ENCODE data around the gene PTPRD.

The PTPRD gene

DNA sequence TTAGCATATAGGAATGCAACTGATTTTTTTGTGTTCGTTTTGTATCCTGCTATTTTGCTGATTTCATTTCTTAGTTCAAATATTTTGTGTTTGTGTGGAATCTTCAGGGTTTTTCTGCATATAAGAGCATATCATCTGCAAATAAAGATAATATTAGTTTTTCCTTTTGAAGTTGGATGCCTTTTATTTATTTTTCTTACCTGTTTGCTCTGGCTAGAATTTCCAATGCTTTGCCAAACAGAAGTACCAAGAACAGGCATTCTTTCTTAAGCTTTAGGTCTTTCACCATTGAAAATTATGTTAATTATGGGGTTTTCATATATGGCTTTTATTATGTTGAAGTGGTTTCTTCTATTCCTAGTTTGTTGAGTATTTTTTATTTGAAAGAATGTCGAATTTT is 2308.1 kb downstream of the PTPRD start (continued):
- TF ChIP-seq, protein P1, sequence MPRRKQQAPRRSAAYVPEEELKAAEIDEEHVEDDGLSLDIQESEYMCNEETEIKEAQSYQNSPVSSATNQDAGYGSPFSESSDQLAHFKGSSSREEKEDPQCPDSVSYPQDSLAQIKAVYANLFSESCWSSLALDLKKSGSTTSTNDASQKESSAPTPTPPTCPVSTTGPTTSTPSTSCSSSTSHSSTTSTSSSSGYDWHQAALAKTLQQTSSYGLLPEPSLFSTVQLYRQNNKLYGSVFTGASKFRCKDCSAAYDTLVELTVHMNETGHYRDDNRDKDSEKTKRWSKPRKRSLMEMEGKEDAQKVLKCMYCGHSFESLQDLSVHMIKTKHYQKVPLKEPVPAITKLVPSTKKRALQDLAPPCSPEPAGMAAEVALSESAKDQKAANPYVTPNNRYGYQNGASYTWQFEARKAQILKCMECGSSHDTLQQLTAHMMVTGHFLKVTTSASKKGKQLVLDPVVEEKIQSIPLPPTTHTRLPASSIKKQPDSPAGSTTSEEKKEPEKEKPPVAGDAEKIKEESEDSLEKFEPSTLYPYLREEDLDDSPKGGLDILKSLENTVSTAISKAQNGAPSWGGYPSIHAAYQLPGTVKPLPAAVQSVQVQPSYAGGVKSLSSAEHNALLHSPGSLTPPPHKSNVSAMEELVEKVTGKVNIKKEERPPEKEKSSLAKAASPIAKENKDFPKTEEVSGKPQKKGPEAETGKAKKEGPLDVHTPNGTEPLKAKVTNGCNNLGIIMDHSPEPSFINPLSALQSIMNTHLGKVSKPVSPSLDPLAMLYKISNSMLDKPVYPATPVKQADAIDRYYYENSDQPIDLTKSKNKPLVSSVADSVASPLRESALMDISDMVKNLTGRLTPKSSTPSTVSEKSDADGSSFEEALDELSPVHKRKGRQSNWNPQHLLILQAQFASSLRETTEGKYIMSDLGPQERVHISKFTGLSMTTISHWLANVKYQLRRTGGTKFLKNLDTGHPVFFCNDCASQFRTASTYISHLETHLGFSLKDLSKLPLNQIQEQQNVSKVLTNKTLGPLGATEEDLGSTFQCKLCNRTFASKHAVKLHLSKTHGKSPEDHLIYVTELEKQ (tag by site-specific recombination; IDR thresholded peaks at IDR 0.05; ENCODE audit: borderline replicate concordance): no peak
- TF ChIP-seq ZNF416 (tag by site-specific recombination; IDR thresholded peaks at IDR 0.05) (no peak), IKZF3 (tag by site-specific recombination; IDR thresholded peaks at IDR 0.05) (no peak)
- TF ChIP-seq, protein P2, sequence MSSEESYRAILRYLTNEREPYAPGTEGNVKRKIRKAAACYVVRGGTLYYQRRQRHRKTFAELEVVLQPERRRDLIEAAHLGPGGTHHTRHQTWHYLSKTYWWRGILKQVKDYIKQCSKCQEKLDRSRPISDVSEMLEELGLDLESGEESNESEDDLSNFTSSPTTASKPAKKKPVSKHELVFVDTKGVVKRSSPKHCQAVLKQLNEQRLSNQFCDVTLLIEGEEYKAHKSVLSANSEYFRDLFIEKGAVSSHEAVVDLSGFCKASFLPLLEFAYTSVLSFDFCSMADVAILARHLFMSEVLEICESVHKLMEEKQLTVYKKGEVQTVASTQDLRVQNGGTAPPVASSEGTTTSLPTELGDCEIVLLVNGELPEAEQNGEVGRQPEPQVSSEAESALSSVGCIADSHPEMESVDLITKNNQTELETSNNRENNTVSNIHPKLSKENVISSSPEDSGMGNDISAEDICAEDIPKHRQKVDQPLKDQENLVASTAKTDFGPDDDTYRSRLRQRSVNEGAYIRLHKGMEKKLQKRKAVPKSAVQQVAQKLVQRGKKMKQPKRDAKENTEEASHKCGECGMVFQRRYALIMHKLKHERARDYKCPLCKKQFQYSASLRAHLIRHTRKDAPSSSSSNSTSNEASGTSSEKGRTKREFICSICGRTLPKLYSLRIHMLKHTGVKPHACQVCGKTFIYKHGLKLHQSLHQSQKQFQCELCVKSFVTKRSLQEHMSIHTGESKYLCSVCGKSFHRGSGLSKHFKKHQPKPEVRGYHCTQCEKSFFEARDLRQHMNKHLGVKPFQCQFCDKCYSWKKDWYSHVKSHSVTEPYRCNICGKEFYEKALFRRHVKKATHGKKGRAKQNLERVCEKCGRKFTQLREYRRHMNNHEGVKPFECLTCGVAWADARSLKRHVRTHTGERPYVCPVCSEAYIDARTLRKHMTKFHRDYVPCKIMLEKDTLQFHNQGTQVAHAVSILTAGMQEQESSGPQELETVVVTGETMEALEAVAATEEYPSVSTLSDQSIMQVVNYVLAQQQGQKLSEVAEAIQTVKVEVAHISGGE (tag by site-specific recombination; conservative IDR thresholded peaks at IDR 0.05; ENCODE audit: low read depth): no peak
- TF ChIP-seq, protein P3, sequence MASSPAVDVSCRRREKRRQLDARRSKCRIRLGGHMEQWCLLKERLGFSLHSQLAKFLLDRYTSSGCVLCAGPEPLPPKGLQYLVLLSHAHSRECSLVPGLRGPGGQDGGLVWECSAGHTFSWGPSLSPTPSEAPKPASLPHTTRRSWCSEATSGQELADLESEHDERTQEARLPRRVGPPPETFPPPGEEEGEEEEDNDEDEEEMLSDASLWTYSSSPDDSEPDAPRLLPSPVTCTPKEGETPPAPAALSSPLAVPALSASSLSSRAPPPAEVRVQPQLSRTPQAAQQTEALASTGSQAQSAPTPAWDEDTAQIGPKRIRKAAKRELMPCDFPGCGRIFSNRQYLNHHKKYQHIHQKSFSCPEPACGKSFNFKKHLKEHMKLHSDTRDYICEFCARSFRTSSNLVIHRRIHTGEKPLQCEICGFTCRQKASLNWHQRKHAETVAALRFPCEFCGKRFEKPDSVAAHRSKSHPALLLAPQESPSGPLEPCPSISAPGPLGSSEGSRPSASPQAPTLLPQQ (tag by site-specific recombination; IDR thresholded peaks at IDR 0.05): no peak

DNA sequence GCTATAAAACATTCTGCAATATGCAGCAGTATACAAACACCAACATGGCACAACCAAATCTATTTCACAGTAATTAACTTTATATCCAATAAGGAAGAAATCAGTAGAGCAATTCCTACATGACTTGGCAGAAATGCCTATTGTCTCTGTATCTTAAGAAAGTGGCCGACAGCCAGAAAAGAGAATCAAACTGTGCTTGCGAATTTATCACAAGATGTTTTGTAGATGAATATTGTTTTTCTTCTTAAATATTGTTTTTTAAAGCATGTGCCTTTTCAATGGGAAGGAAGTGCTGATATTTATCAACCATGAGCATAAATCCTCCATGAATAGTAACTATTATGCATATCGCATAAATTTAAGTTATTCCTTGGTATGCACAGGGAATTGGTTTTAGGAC is 2311.5 kb downstream of the PTPRD start:
- Histone ChIP-seq H3K36me3 (ENCODE audit: control insufficient read depth in 2 of 2, insufficient read depth in 1 of 2, low read length in 2 of 2) (no peaks in the 10 kb centered on the region), H3K4me1 (ENCODE audit: control insufficient read depth, insufficient read depth, low read length) (no peaks in the 10 kb centered on the region), H3K9me3 (ENCODE audit: control insufficient read depth, insufficient read depth, low read depth, low read length) (no peaks in the 10 kb centered on the region), H3K27ac (ENCODE audit: extremely low read depth, low read depth, low read length) (no peak overlapping the region), H3K4me3 (ENCODE audit: low read depth, low read length) (no peak overlapping the region)
- TF ChIP-seq ZNF366 (tag by site-specific recombination; conservative IDR thresholded peaks at IDR 0.05) (no peak), ZNF701 (tag by site-specific recombination; IDR thresholded peaks at IDR 0.05) (no peak), GLI2 (tag by site-specific recombination; IDR thresholded peaks at IDR 0.05; ENCODE audit: borderline replicate concordance, low read depth) (no peak), GFI1B (tag by site-specific recombination; IDR thresholded peaks at IDR 0.05) (no peak), OSR2 (tag by site-specific recombination; IDR thresholded peaks at IDR 0.05) (no peak), ZNF621 (tag by site-specific recombination; IDR thresholded peaks at IDR 0.05) (no peak), ZNF792 (tag by site-specific recombination; IDR thresholded peaks at IDR 0.05) (no peak), ZNF521 (tag by site-specific recombination; IDR thresholded peaks at IDR 0.05) (no peak), ZNF514 (tag by site-specific recombination; IDR thresholded peaks at IDR 0.05) (no peak), ZNF37A (tag by site-specific recombination; IDR thresholded peaks at IDR 0.05) (no peak), ZFP37 (tag by site-specific recombination; IDR thresholded peaks at IDR 0.05) (no peak), ZNF837 (tag by site-specific recombination; IDR thresholded peaks at IDR 0.05) (no peak), KLF9 (tag by site-specific recombination; IDR thresholded peaks at IDR 0.05; ENCODE audit: low read depth) (no peak), KLF10 (tag by site-specific recombination; IDR thresholded peaks at IDR 0.05) (no peak), ZNF843 (tag by site-specific recombination; IDR thresholded peaks at IDR 0.05) (no peak)
- TF ChIP-seq, protein P3 (tag by site-specific recombination; IDR thresholded peaks at IDR 0.05): no peak
- TF ChIP-seq, protein P4, sequence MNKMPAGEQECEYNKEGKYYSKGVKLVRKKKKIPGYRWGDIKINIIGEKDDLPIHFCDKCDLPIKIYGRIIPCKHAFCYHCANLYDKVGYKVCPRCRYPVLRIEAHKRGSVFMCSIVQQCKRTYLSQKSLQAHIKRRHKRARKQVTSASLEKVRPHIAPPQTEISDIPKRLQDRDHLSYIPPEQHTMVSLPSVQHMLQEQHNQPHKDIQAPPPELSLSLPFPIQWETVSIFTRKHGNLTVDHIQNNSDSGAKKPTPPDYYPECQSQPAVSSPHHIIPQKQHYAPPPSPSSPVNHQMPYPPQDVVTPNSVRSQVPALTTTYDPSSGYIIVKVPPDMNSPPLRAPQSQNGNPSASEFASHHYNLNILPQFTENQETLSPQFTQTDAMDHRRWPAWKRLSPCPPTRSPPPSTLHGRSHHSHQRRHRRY (tag by site-specific recombination; IDR thresholded peaks at IDR 0.05): no peak
- CTCF ChIA-PET: no interaction called here
- POLR2A ChIA-PET: no interaction called here
